HG03039 (cell line): ENCODE measurements around the gene NECTIN1.
"Not testable (repeated sequence)": the region's sequence is repeated elsewhere in the genome, so short reads cannot be mapped to it uniquely, and the experiment has no call there.

Experiments
- ATAC-seq: cut with Tn5 transposase; IDR thresholded peaks from one replicate; pipeline ENCODE4 v1.9.1; 2021; ENCODE audit warnings: mild to moderate bottlenecking, moderate library complexity; ENCODE audit not compliant: unreplicated experiment

NECTIN1 gene

DNA sequence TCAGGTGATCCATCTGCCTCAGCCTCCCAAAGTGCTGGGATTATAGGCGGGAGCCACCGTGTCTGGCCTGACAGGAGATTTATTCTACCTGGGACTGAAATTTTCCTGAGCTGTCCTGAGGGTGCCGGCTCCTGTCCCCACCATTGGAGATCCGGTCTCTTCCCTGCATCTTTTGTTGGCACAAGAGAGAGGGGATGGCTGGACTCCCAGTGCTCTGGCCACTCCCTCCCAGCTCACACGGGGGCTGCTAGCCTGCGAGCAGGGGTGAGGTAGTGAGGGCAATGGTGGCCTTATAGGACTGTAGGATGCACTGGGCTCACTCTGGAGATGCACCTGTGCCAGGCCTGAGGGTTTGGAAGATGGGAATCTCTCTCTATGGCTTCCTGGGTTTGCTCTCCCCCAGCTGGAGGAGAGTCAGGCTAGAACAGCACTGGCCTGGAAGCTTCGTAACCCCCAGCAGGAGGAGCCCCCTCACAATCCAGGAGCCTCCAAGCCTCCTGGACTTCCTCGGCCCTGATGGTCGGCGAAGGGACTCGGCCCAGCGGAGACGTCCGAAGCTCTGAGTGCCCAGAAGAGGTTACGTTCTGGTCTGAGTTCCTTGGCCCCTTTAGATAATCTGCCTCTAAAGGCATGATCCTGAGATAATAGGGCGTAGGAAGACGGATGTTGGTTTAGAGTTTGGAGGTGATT is 106.4 kb downstream of the NECTIN1 start:
- ATAC-seq: no peak

DNA sequence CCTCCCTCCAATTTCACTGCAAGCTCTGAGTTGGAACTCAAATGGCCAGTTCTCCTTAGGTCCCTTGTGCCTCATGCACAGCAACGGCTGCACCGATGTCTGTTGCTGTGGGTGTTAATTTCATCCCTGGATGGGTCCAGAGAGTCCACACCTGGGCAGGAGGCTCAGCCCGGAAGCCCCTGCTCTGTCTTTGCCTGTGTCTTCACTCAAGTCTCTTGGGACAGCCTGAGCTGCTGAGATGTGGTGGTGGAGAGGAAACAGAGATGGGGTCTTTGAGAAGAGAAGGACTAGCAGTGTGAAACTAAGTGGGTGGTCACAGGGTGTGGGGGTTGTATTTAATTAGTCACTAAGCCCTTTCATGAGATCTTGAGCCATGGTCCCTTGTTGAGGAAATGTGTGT is 109.3 kb downstream of the NECTIN1 start:
- ATAC-seq: no peak

- no peak for ATAC-seq
Observed at GRCh38 chr11:119618208-119618909, 110.6 kb downstream of the NECTIN1 start.

DNA sequence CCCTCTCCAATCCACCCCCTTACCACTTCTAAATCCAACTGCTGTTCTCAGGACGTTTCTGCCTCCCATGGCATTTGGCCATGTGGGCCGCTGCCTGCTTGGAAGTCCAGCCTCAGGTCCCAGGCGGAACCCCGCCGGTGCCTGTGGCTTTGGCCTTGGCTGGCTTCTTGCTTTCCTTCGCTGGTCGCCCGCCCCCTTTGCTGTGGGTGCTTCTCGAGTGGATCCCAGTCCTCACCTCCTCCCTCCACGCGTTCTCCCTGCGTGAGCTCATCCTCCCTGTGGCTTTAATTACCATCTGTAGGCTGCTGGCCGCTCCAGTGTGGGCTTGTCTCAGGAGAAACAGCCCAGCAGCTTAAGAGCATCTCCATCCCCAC is 111.7 kb downstream of the NECTIN1 start:
- no peak for ATAC-seq

DNA sequence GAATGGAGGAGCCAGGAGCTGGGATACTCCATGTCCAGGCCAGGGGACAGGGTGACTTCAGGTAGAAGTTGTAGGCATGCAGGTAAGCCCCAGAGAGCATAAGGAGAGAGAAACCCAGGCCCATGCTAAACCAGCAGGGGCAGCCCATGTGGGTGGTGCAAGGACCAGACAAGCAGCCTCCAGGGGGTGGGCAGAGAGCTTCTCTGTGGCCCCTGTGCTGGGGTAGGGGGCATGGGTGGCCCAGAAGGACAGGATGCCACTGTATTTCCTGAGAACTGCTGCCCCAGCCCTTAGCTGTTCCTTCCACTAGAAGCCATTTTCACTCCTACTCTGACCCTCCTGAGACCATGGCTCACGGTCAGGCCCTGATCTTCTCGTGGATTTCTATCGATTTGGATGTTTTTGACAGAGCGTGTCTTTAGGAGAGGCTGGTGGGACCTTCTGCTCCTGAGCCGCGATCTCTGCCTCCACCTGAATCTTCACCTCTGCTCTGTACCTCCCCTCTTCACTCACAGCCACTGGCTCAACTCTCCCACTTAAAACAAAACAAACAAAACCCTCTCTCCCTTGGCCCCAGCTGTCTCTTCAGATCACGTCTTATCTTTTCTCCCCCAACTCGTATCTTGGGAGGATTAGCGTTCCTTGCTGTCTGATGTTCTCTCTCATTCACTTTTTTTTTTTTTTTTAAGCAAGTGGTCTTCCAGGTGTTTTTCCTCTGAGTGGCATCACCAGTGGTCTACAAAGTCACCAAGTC is 112.2 kb downstream of the NECTIN1 start:
- no peak for ATAC-seq

DNA sequence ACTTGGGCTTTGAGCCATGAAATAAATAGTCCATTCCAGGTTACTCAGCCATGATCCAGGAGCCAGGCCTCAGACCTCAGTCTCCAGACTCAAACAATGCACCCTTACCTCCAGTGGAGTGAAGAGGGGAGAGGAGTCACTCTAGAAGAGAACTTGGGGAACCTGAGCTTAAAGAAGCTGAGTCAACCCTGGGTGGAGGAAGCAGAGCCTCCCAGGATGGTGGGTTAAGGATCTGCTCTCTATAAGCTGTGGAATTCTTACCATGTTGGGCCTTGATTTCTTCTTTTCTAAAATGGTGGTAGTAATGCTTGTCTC is 113.2 kb downstream of the NECTIN1 start:
- no peak for ATAC-seq

- ATAC-seq: no peak
Observed at GRCh38 chr11:119615003-119615881, 113.8 kb downstream of the NECTIN1 start.

DNA sequence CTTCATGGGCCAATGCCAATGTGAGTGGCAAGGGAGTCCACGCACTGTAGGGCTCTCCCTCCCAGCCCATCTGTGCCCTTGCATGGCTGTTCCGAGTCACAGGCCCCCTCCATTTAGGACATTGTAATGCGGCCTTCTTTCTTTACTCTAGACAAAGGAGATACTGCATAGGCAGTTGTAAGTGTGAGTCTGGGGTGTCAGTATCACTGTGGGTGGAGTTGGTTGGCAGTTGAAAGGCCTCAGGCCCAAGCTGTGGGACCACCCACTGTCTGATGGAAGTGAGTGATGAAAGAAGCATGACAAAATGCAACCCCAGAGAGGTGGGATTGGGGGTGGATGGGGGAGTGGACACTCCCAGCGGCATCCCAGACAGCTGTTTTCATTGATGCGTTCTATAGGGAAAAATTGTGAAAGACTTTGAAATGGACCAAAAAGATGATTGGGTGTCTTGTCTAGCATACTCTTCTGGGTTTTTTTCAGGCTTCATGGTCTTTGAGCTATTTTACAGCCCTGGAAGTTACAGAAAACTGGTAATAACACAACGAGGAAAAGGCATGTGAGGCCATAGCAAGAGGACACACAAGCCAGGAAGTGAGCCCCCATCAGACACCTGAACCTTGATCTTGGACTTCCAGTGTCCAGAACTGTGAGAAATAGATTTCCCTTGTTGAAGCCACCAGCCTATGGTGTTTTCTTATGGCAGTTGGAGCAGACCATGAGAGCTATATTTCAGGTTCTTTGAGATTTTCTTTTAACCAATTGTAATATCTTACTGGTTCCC is 114.6 kb downstream of the NECTIN1 start:
- no peak for ATAC-seq

DNA sequence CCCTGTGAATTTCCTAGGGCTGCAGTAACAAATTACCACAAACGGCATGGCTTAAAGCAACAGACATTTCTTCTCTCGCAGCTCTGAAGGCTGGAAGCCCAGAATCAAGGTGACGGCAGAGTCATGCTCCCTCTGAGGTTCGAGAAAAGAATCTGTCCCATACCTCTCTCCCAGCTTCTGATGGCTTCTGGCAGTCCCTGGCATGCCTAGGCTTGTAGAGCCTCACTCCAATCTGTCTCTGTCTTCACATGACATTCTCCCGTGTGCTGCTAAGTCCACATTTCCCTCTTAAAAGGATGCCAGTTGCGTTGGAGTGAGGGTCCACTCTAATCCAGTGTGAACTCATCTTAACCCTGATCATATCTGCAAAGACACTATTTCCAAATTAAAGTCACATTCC is 116.2 kb downstream of the NECTIN1 start:
- ATAC-seq: no peak

- ATAC-seq: no peak
Observed at GRCh38 chr11:119610836-119611426, 118.1 kb downstream of the NECTIN1 start.

GRCh38 chr11:119608781-119609180 is 120.2 kb downstream of the NECTIN1 start:
- no peak for ATAC-seq

GRCh38 chr11:119608201-119608600 is 120.8 kb downstream of the NECTIN1 start:
- ATAC-seq: no peak

DNA sequence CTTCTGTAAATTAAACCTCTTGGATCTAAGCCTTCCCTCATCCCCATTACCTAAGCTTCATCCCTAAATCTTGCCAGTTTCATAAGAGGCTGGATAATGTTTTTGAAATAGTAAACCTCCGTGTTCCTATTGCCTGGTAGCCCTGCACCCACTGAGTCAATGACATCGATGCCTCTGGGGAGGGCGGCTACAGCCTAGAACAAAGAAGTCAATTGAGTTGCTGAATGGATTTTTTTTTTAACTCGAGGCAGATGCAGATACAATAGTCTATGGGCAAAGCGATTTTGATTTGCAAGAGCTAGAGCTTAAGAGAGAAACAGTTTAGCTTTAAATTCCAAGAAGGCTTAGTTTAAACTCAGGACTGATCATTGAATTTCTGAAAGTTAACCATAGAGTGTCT is 121.3 kb downstream of the NECTIN1 start:
- no peak for ATAC-seq

DNA sequence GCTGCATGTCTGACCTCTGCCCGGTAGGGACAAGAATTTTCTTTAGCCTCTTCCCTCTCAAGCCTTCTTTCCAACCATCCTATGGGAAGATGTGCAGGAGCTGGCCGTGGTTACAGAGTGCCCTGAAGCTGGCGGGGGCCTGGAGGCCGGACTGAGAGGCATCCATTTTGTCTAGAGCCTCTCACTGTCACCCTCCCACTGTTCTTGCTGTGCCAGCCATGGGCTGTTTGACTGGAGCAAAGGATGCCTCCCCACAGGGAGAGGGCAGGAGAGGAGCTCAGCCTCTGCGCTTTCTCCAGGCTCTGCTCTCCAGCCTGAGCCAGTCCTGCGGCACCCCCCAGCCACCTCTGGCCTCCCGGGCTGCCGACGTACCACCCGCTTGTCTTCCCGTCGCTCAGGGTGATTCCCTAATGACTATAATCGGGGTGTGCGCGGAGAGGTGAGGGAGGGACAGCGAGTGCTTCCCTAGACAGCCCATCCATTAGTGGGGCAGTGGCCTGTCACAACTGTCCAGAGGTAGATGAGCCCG is 123.8 kb downstream of the NECTIN1 start:
- ATAC-seq: no peak

GRCh38 chr11:119602745-119603373 is 126.1 kb downstream of the NECTIN1 start:
- no peak for ATAC-seq

DNA sequence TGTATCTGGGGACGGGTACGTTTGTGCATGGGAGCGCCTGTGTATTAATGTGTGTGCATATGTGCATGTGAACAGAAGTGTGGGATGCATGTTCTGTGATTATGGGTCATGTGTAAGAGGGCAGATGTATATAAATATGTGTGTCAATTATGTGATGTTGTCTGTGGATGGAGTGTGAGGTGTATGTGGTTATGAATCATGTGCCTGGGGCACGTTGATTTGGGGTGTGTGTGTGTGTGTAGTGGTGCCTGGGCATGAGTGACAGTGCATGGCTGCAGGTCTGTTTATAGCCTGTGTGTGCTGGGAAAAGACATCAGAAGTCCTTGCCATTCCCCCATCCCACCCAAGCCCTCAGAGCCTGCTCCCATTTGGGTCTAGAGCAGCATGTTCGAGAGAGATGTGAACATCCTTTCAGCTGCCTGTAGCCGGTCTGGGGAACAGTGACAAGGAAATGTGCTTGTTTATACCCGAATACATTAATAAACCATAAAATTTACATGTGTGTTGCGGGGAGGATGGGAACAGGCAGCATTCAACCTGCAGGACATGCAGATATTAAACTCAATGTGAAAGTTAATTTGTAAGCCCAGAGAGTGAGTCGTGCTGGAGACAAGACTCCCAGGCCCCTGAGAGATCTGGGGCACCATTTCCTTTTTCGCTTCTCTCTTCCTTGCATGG is 129.0 kb downstream of the NECTIN1 start:
- no peak for ATAC-seq

- not testable (repeated sequence) for ATAC-seq
Observed at GRCh38 chr11:119595941-119596340, 133.1 kb downstream of the NECTIN1 start.

- no peak for ATAC-seq
Observed at GRCh38 chr11:119594639-119595249, 134.3 kb downstream of the NECTIN1 start.
